Measurements from ENCODE around the gene PLIN4. TPM values are rescaled to one million over a fixed set of nuclear protein-coding genes. Genes with fewer than 3 reads are reported as not detected.
A peak's percentile ranks its signal among the peaks of the same experiment; 100 is the strongest.

The PLIN4 gene
- total and polyA plus RNA-seq, 10 donors: 0.27 to 10.2 (median 2.1) TPM

DNA sequence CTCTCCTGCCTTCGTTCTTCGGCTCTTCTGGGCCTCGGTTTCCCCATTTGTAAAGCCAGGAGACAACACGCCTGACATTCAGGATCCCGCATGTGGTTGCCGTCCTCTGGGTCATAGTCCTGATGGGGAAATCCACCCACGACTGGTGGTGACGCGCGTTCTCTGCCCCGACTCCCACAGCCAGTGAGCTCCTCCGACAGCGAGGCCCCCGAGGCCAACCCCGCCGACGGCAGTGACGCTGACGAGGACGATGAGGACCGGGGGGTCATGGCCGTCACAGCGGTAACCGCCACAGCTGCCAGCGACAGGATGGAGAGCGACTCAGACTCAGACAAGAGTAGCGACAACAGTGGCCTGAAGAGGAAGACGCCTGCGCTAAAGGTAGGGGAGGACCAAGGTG, 29.8 kb downstream of the PLIN4 start:
- no peak overlapping the region for H3K27ac ChIP-seq

GRCh38 chr19:4487572-4487971, 30.7 kb downstream of the PLIN4 start:
- TF ChIP-seq POLR2AphosphoS5 (IDR thresholded peaks at IDR 0.05) (no peak), POLR2A (IDR thresholded peaks at IDR 0.05) (no peak)
- WGBS, 5 donors: 88 to 95% (median 89%) methylated on average over 11 of the region's 11 CpGs
- intact Hi-C loops (cut with DNase I; ENCODE audit: low total_unique reads): no loop called here

More for the DNA sequence above, 29.8 kb downstream of the PLIN4 start:
- 92 to 95% (median 94%) methylated on average over 29 of the region's 29 CpGs for WGBS, 5 donors
- TF ChIP-seq POLR2AphosphoS5 (IDR thresholded peaks at IDR 0.05) (peak in 1 of 3 donors; percentile 23), CTCF (IDR thresholded peaks at IDR 0.05 in 8 of 11, conservative IDR thresholded peaks at IDR 0.05 in 3 of 11) (no peak)
- no peak for DNase-seq
- Histone ChIP-seq H3K36me3 (peaks cover 0 to 89% (median 45%) of the 10 kb centered on the region in 6 donors), H3K9me3 (no peaks in the 10 kb centered on the region), H3K27me3 (replicated peaks in 1 of 7) (no peaks in the 10 kb centered on the region), H3K4me3 (no peak overlapping the region), H3K4me1 (no peaks in the 10 kb centered on the region)
- intact Hi-C loops (cut with DNase I; ENCODE audit: low total_unique reads): no loop called here

GRCh38 chr19:4483385-4483784, 34.9 kb downstream of the PLIN4 start:
- Histone ChIP-seq H3K36me3 (peaks cover 0 to 96% (median 28%) of the 10 kb centered on the region in 6 donors), H3K4me3 (no peak overlapping the region), H3K4me1 (no peaks in the 10 kb centered on the region), H3K27me3 (replicated peaks in 1 of 7) (no peaks in the 10 kb centered on the region), H3K9me3 (no peaks in the 10 kb centered on the region), H3K27ac (no peak overlapping the region)
- TF ChIP-seq CTCF (IDR thresholded peaks at IDR 0.05 in 8 of 11, conservative IDR thresholded peaks at IDR 0.05 in 3 of 11) (no peak), POLR2AphosphoS5 (IDR thresholded peaks at IDR 0.05) (peak in 1 of 3 donors; percentile 37)
- DNase-seq: no peak
- intact Hi-C loops (cut with DNase I; ENCODE audit: low total_unique reads): no loop called here
- WGBS, 5 donors: 90 to 94% (median 94%) methylated on average over 17 to 19 of the region's 19 CpGs

More at GRCh38 chr19:4487572-4487971, 30.7 kb downstream of the PLIN4 start:
- no peak for DNase-seq
- no peaks in the 10 kb centered on the region for H3K27me3 ChIP-seq (replicated peaks in 1 of 7)
- H3K27ac ChIP-seq: no peak overlapping the region
- H3K4me3 ChIP-seq: no peak overlapping the region
- H3K4me1 ChIP-seq: no peaks in the 10 kb centered on the region
- H3K36me3 ChIP-seq: peaks cover 0 to 94% (median 50%) of the 10 kb centered on the region in 6 donors
- no peaks in the 10 kb centered on the region for H3K9me3 ChIP-seq

- H3K4me1 ChIP-seq: no peaks in the 10 kb centered on the region
- no peak overlapping the region for H3K4me3 ChIP-seq
- intact Hi-C loops (cut with DNase I; ENCODE audit: low total_unique reads): no loop called here
- no peak for DNase-seq
- no peaks in the 10 kb centered on the region for H3K27me3 ChIP-seq (replicated peaks in 1 of 7)
- no peaks in the 10 kb centered on the region for H3K9me3 ChIP-seq
- H3K27ac ChIP-seq: no peak overlapping the region
- TF ChIP-seq POLR2A (IDR thresholded peaks at IDR 0.05) (no peak), POLR2AphosphoS5 (IDR thresholded peaks at IDR 0.05) (no peak), CTCF (IDR thresholded peaks at IDR 0.05 in 8 of 11, conservative IDR thresholded peaks at IDR 0.05 in 3 of 11) (no peak)
- WGBS, 5 donors: 94 to 95% (median 95%) methylated on average over 34 to 35 of the region's 35 CpGs
- H3K36me3 ChIP-seq: peaks cover 0 to 96% (median 31%) of the 10 kb centered on the region in 6 donors
These were observed 35.4 kb downstream of the PLIN4 start for GRCh38 chr19:4482721-4483364.
